HepG2 (cell line): ENCODE results near the gene LIPA. TPM values are rescaled to one million over a fixed set of nuclear protein-coding genes. Genes with fewer than 3 reads are reported as not detected.

ENCODE experiments used
- ARID3A ChIP-seq: IDR thresholded peaks from 2 replicates; pipeline ENCODE4 v1.6.1; 2012; ENCODE audit warnings: low read depth, low read length, improper control_type of control experiment
- CBX5 ChIP-seq: sonication (generic); formaldehyde crosslinking; IDR thresholded peaks from 2 replicates; pipeline ENCODE4 v1.4.0; 2020; ENCODE audit warnings: missing genetic modification reagents, borderline replicate concordance
- DNMT1 ChIP-seq: sonication (generic); formaldehyde crosslinking; IDR thresholded peaks from 2 replicates; pipeline ENCODE4 v1.5.1; 2020; ENCODE audit warnings: mild to moderate bottlenecking, missing genetic modification reagents
- FOSL2 ChIP-seq: sonication (generic); formaldehyde crosslinking; IDR thresholded peaks from 2 replicates; pipeline ENCODE4 v1.4.0; 2020; ENCODE audit warnings: missing genetic modification reagents
- GZF1 ChIP-seq: sonication (generic); formaldehyde crosslinking; IDR thresholded peaks from 2 replicates; pipeline ENCODE4 v1.5.1; 2020; ENCODE audit warnings: mild to moderate bottlenecking, missing genetic modification reagents
- HNRNPUL1 ChIP-seq: fragments of 200-400 bp; formaldehyde crosslinking; IDR thresholded peaks from 2 replicates; pipeline ENCODE4 v1.6.1; 2017; ENCODE audit warnings: low read depth, mild to moderate bottlenecking, low read length, moderate library complexity
- NFE2L2 ChIP-seq: fragments of 150-350 bp; IDR thresholded peaks from 2 replicates; pipeline ENCODE4 v1.6.1; 2014; ENCODE audit warnings: low read length
- NR2F2 ChIP-seq: IDR thresholded peaks from 2 replicates; pipeline ENCODE4 v1.6.1; 2012; ENCODE audit warnings: low read depth, inconsistent platforms, borderline replicate concordance
- PBX3 ChIP-seq: sonication (generic); formaldehyde crosslinking; IDR thresholded peaks from 2 replicates; pipeline ENCODE4 v1.8.1; 2023; ENCODE audit warnings: missing genetic modification reagents, inconsistent platforms, borderline replicate concordance
- RBM22 ChIP-seq: fragments of 200-400 bp; formaldehyde crosslinking; optimal IDR thresholded peaks from 2 replicates; pipeline ENCODE3; 2017; ENCODE audit warnings: mild to moderate bottlenecking, low read length, moderate library complexity
- RFXAP ChIP-seq: sonication (generic); formaldehyde crosslinking; IDR thresholded peaks from 2 replicates; pipeline ENCODE4 v1.4.0; 2020; ENCODE audit warnings: missing genetic modification reagents, borderline replicate concordance
- SCMH1 ChIP-seq: sonication (generic); formaldehyde crosslinking; IDR thresholded peaks from 2 replicates; pipeline ENCODE4 v1.9.0; 2021; ENCODE audit warnings: missing genetic modification reagents, mild to moderate bottlenecking, borderline replicate concordance
- SNAPC5 ChIP-seq: sonication (generic); formaldehyde crosslinking; IDR thresholded peaks from 2 replicates; pipeline ENCODE4 v1.8.1; 2023; ENCODE audit warnings: mild to moderate bottlenecking, missing genetic modification reagents, borderline replicate concordance
- TRAFD1 ChIP-seq: sonication (generic); formaldehyde crosslinking; IDR thresholded peaks from 2 replicates; pipeline ENCODE4 v1.5.1; 2020; ENCODE audit warnings: missing genetic modification reagents, mild to moderate bottlenecking, borderline replicate concordance
- TSC22D2 ChIP-seq: sonication (generic); formaldehyde crosslinking; IDR thresholded peaks from 2 replicates; pipeline ENCODE4 v1.5.1; 2020; ENCODE audit warnings: missing genetic modification reagents, mild to moderate bottlenecking, borderline replicate concordance
- ZBTB10 ChIP-seq: sonication (generic); formaldehyde crosslinking; IDR thresholded peaks from 2 replicates; pipeline ENCODE4 v1.4.0; 2020; ENCODE audit warnings: missing genetic modification reagents, borderline replicate concordance
- ZNF24 ChIP-seq: fragments of 450-650 bp; IDR thresholded peaks from 2 replicates; pipeline ENCODE4 v1.6.1; 2017; ENCODE audit warnings: antibody characterized with exemption, mild to moderate bottlenecking
- ZNF333 ChIP-seq: sonication (generic); formaldehyde crosslinking; IDR thresholded peaks from 2 replicates; pipeline ENCODE4 v1.4.0; 2020; ENCODE audit warnings: mild to moderate bottlenecking, missing genetic modification reagents, borderline replicate concordance
- ZNF543 ChIP-seq: sonication (generic); formaldehyde crosslinking; IDR thresholded peaks from 2 replicates; pipeline ENCODE4 v1.4.0; 2020; ENCODE audit warnings: mild to moderate bottlenecking, missing genetic modification reagents
- ZNF570 ChIP-seq: sonication (generic); formaldehyde crosslinking; IDR thresholded peaks from 2 replicates; pipeline ENCODE4 v1.4.0; 2020; ENCODE audit warnings: mild to moderate bottlenecking, missing genetic modification reagents, borderline replicate concordance
- ZNF614 ChIP-seq: IDR thresholded peaks from 2 replicates; pipeline ENCODE4 v1.6.1; 2018; ENCODE audit warnings: missing biosample characterization, missing genetic modification reagents, inconsistent platforms, borderline replicate concordance
- ZNF746 ChIP-seq: sonication (generic); formaldehyde crosslinking; IDR thresholded peaks from 2 replicates; pipeline ENCODE4 v1.8.0; 2022; ENCODE audit warnings: mild to moderate bottlenecking, missing genetic modification reagents
- ZNF780A ChIP-seq: sonication (generic); formaldehyde crosslinking; IDR thresholded peaks from 2 replicates; pipeline ENCODE4 v1.8.0; 2022; ENCODE audit warnings: mild to moderate bottlenecking, missing genetic modification reagents, moderate library complexity
- ZNF792 ChIP-seq: IDR thresholded peaks from 2 replicates; pipeline ENCODE4 v1.6.1; 2016
- ZNF816 ChIP-seq: sonication (generic); formaldehyde crosslinking; IDR thresholded peaks from 2 replicates; pipeline ENCODE4 v1.8.0; 2022; ENCODE audit warnings: missing genetic modification reagents, mild to moderate bottlenecking, borderline replicate concordance
- polyA plus RNA-seq, 8 experiments: library from polyadenylated mRNA; depleted of rRNA in 3 of 8; stranded (reverse) in 7 of 8; unstranded in 1 of 8; fragments of >200 nt; fragmentation: Illumina TruSeq in 4 of 8; extraction: Trizol in 4 of 8; gene quantifications; 2 replicates each; pipeline versions ENCODE4 v1.2.1 to v1.2.3, GENCODE V29; 2011 to 2016; ENCODE audit warnings: low read depth in 4 of 8, missing spikeins in 1 of 8, mixed read lengths in 1 of 8; ENCODE audit not compliant: insufficient read depth in 1 of 8
- total RNA-seq, 5 experiments: library from RNA; depleted of rRNA; stranded (reverse); fragments of >200 nt; fragmentation: Illumina TruSeq; extraction: Trizol; gene quantifications; 2 replicates each; pipeline ENCODE4 v1.2.3, GENCODE V29; 2016; ENCODE audit warnings: low read depth in 1 of 5

The LIPA gene
- total and polyA plus RNA-seq, 2 of the 13 experiments (the other 11 are each of a cell fraction or from before 2014, with no cell fraction given), result 57.1 to 79.5 TPM

- TF ChIP-seq ZNF614 (CRISPR knock-in tag) (no peak), ZNF333 (CRISPR knock-in tag) (no peak), ZNF780A (CRISPR knock-in tag) (no peak), ZNF543 (CRISPR knock-in tag) (no peak), FOSL2 (peak; percentile 95), CBX5 (CRISPR knock-in tag) (no peak), ZNF746 (CRISPR knock-in tag) (no peak), ZBTB10 (no peak), GZF1 (CRISPR knock-in tag) (no peak), RFXAP (no peak), TSC22D2 (CRISPR knock-in tag) (no peak), ZNF816 (no peak), SCMH1 (CRISPR knock-in tag) (no peak), TRAFD1 (CRISPR knock-in tag) (no peak), NFE2L2 (no peak), RBM22 (no peak), ARID3A (peak; percentile 52; the same call in 1 of the 2 replicates), NR2F2 (no peak), DNMT1 (CRISPR knock-in tag) (no peak), SNAPC5 (CRISPR knock-in tag) (no peak), ZNF570 (no peak), ZNF24 (no peak), HNRNPUL1 (no peak), PBX3 (CRISPR knock-in tag) (no peak), ZNF792 (no peak)
Measured at GRCh38 chr10:89278034-89278535, 26.5 kb upstream of the LIPA start (continued).
